NCI-H2171 treated with DMSO at 0.1 percent for 48 hours (cell line): ENCODE results near the gene GRIK1.

ENCODE experiments used
- DNase-seq: peaks from one replicate; lab custom pipeline; 2025; lab: John Stamatoyannopoulos, UW

Gene GRIK1

GRCh38 chr21:29786496-29787360 lies 153.1 kb downstream of the GRIK1 start:
- DNase-seq = no peak

- no peak for DNase-seq
Observed at GRCh38 chr21:29777160-29777559, 162.6 kb downstream of the GRIK1 start.

GRCh38 chr21:29775462-29775861 lies 164.3 kb downstream of the GRIK1 start:
- no peak for DNase-seq

- DNase-seq = no peak
Observed at GRCh38 chr21:29771491-29772066, 168.2 kb downstream of the GRIK1 start.

GRCh38 chr21:29763674-29764073 lies 176.1 kb downstream of the GRIK1 start:
- DNase-seq = no peak

GRCh38 chr21:29762570-29763082 lies 177.2 kb downstream of the GRIK1 start:
- DNase-seq = no peak

GRCh38 chr21:29753216-29753615 lies 186.6 kb downstream of the GRIK1 start:
- no peak for DNase-seq

- no peak for DNase-seq
Observed at GRCh38 chr21:29751473-29752185, 188.2 kb downstream of the GRIK1 start.

- DNase-seq = no peak
Observed at GRCh38 chr21:29749957-29750356, 189.8 kb downstream of the GRIK1 start.

GRCh38 chr21:29749223-29749622 lies 190.6 kb downstream of the GRIK1 start:
- no peak for DNase-seq

- DNase-seq = no peak
Observed at GRCh38 chr21:29748391-29749167, 191.2 kb downstream of the GRIK1 start.

- no peak for DNase-seq
Observed at GRCh38 chr21:29741761-29742160, 198.0 kb downstream of the GRIK1 start.

GRCh38 chr21:29739176-29739575 lies 200.6 kb downstream of the GRIK1 start:
- DNase-seq = no peak

- DNase-seq = no peak
Observed at GRCh38 chr21:29738730-29739129, 201.1 kb downstream of the GRIK1 start.

- DNase-seq = no peak
Observed at GRCh38 chr21:29737186-29737585, 202.6 kb downstream of the GRIK1 start.

GRCh38 chr21:29730281-29730680 lies 209.5 kb downstream of the GRIK1 start:
- DNase-seq = no peak

- DNase-seq = no peak
Observed at GRCh38 chr21:29726044-29726443, 213.8 kb downstream of the GRIK1 start.

GRCh38 chr21:29725025-29725736 lies 214.6 kb downstream of the GRIK1 start:
- DNase-seq = no peak

- DNase-seq = no peak
Observed at GRCh38 chr21:29721964-29722363, 217.8 kb downstream of the GRIK1 start.

GRCh38 chr21:29721221-29721620 lies 218.6 kb downstream of the GRIK1 start:
- DNase-seq = no peak

- DNase-seq = no peak
Observed at GRCh38 chr21:29719521-29719920, 220.3 kb downstream of the GRIK1 start.
